HL-60 (cell line): ENCODE results near the gene AFF3.

Source experiments
- DNase-seq, 2 experiments: peaks; one replicate each; pipeline ENCODE4 v3.0.0-alpha.2; 2010 to 2020; ENCODE audit warnings: low read depth in 1 of 2, low spot score in 1 of 2
- H3K27ac ChIP-seq: fragments of 250-450 bp; sonication (Bioruptor Pico); replicated peaks from 2 replicates; pipeline ENCODE4 v1.5.1; 2020; ENCODE audit warnings: mild to moderate bottlenecking, moderate library complexity
- H3K27me3 ChIP-seq: fragments of 250-450 bp; sonication (Bioruptor Pico); 2 replicates; pipeline ENCODE4 v1.5.1; 2021; ENCODE audit warnings: mild to moderate bottlenecking, moderate library complexity; ENCODE audit not compliant: insufficient read depth, poor library complexity, severe bottlenecking
- H3K4me3 ChIP-seq: replicated peaks from 2 replicates; pipeline ENCODE4 v1.5.1; 2011; ENCODE audit warnings: mild to moderate bottlenecking, control low read depth, low read length; ENCODE audit not compliant: insufficient read depth
- CTCF ChIP-seq: IDR thresholded peaks from one replicate; pipeline ENCODE4 v1.5.1; 2011; ENCODE audit warnings: low read length, control low read depth, inconsistent platforms; ENCODE audit not compliant: insufficient read depth
- GABPA ChIP-seq: IDR thresholded peaks from 2 replicates; pipeline ENCODE4 v1.6.1; 2012; ENCODE audit warnings: low read depth
- POLR2AphosphoS5 ChIP-seq: IDR thresholded peaks from 2 replicates; pipeline ENCODE4 v1.6.1; 2012; ENCODE audit warnings: low read depth
- SPI1 ChIP-seq: IDR thresholded peaks from 2 replicates; pipeline ENCODE4 v1.6.1; 2012; ENCODE audit warnings: low read depth, mild to moderate bottlenecking, borderline replicate concordance
- TF ChIP-seq, protein P1 (sequence below): IDR thresholded peaks from 2 replicates; pipeline ENCODE4 v1.6.1; 2012; ENCODE audit warnings: low read depth; ENCODE audit not compliant: insufficient replicate concordance

AFF3 gene

DNA sequence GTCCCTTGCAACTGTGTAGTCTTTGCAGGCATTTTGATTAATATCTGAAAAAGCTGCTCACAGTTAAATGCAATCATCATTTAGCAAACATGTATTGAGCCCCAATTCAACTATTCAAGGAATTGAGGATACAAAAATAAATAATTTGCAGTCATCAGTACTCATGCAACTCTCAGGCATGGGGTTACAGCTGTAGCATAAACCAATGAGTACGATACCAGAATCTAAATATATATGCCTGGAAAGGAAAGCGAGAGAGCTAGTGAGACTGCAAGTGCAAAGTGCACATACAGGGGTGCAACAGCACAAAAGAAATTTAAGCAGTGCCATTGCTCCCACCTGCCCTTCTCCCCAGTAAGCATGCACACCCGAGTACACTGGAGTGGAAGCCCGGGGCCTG, 216.4 kb downstream of the AFF3 start:
- H3K27me3 ChIP-seq = no peaks in the 10 kb centered on the region
- no peak overlapping the region for H3K27ac ChIP-seq
- no peak for TF ChIP-seq CTCF
- no peak for TF ChIP-seq POLR2AphosphoS5
- no peak for TF ChIP-seq SPI1
- TF ChIP-seq, protein P1, sequence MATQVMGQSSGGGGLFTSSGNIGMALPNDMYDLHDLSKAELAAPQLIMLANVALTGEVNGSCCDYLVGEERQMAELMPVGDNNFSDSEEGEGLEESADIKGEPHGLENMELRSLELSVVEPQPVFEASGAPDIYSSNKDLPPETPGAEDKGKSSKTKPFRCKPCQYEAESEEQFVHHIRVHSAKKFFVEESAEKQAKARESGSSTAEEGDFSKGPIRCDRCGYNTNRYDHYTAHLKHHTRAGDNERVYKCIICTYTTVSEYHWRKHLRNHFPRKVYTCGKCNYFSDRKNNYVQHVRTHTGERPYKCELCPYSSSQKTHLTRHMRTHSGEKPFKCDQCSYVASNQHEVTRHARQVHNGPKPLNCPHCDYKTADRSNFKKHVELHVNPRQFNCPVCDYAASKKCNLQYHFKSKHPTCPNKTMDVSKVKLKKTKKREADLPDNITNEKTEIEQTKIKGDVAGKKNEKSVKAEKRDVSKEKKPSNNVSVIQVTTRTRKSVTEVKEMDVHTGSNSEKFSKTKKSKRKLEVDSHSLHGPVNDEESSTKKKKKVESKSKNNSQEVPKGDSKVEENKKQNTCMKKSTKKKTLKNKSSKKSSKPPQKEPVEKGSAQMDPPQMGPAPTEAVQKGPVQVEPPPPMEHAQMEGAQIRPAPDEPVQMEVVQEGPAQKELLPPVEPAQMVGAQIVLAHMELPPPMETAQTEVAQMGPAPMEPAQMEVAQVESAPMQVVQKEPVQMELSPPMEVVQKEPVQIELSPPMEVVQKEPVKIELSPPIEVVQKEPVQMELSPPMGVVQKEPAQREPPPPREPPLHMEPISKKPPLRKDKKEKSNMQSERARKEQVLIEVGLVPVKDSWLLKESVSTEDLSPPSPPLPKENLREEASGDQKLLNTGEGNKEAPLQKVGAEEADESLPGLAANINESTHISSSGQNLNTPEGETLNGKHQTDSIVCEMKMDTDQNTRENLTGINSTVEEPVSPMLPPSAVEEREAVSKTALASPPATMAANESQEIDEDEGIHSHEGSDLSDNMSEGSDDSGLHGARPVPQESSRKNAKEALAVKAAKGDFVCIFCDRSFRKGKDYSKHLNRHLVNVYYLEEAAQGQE = no peak
- no peak for TF ChIP-seq GABPA
- no peak for DNase-seq
- H3K4me3 ChIP-seq = no peak overlapping the region

DNA sequence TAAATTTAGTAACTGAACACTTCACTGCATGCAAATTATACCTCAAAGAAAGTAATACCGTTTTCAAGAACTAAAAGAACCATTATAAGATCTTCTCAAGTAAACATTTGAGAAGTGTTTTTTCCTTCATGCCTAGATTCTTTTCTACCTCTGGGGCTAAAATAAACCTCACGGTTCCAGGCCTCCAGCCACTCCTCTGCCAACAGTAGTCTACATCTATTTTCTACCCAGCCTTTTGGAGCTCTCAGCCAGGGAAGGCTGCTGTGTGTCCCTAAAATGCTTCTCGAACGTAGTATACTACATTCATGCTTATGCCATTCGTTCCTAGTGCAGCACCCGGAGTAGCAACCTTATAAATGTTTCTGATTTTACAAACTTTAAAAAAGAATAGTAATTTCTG, 219.7 kb downstream of the AFF3 start:
- TF ChIP-seq CTCF (no peak), GABPA (no peak), POLR2AphosphoS5 (no peak), SPI1 (no peak)
- TF ChIP-seq, protein P1 = no peak
- DNase-seq = no peak
- no peaks in the 10 kb centered on the region for H3K27me3 ChIP-seq
- no peak overlapping the region for H3K27ac ChIP-seq
- H3K4me3 ChIP-seq = no peak overlapping the region

GRCh38 chr2:99921903-99922302, 220.5 kb downstream of the AFF3 start:
- no peak overlapping the region for H3K4me3 ChIP-seq
- DNase-seq = no peak
- no peaks in the 10 kb centered on the region for H3K27me3 ChIP-seq
- no peak overlapping the region for H3K27ac ChIP-seq
- TF ChIP-seq, protein P1 = no peak
- no peak for TF ChIP-seq SPI1
- TF ChIP-seq CTCF = no peak
- no peak for TF ChIP-seq POLR2AphosphoS5
- TF ChIP-seq GABPA = no peak
